T47D (cell line): ENCODE data around the gene TP53BP2.

Experiments used
- DNase-seq, 2 experiments: peaks; one replicate each; pipeline versions ENCODE4 v3.0.0 to v3.0.0-alpha.2; 2011 to 2012; ENCODE audit warnings: low read depth in 1 of 2, low spot score in 1 of 2
- JUND ChIP-seq: IDR thresholded peaks from 2 replicates; pipeline ENCODE4 v1.6.1; 2012; ENCODE audit warnings: low read depth
- in situ Hi-C: cut with HindIII; loops from 2 replicates; pipeline ENCODE4 v1.10.0; 2016; ENCODE audit warnings: low sequenced_read_pairs, low pct_unique_long_range_greater_than_20kb

TP53BP2 gene

GRCh38 chr1:223796210-223796609 lies 49.5 kb downstream of the TP53BP2 start:
- no peak for TF ChIP-seq JUND
- no peak for DNase-seq
- in situ Hi-C loops, result no loop called here

GRCh38 chr1:223794136-223794880 lies 51.4 kb downstream of the TP53BP2 start:
- in situ Hi-C loops, result no loop called here
- no peak for DNase-seq
- no peak for TF ChIP-seq JUND

- no peak for TF ChIP-seq JUND
- in situ Hi-C loops, result no loop called here
- DNase-seq, result no peak
Measured at GRCh38 chr1:223793716-223794115, 52.0 kb downstream of the TP53BP2 start.

GRCh38 chr1:223792046-223792445 lies 53.7 kb downstream of the TP53BP2 start:
- TF ChIP-seq JUND, result no peak
- in situ Hi-C loops, result no loop called here
- no peak for DNase-seq

GRCh38 chr1:223788746-223789415 lies 56.9 kb downstream of the TP53BP2 start:
- in situ Hi-C loops, result no loop called here
- no peak for DNase-seq
- no peak for TF ChIP-seq JUND

GRCh38 chr1:223785808-223786207 lies 59.9 kb downstream of the TP53BP2 start:
- TF ChIP-seq JUND, result no peak
- in situ Hi-C loops, result no loop called here
- no peak for DNase-seq

- in situ Hi-C loops, result no loop called here
Measured at GRCh38 chr1:223784541-223784940, 61.2 kb downstream of the TP53BP2 start.

GRCh38 chr1:223783676-223784075 lies 62.1 kb downstream of the TP53BP2 start:
- no peak for TF ChIP-seq JUND
- DNase-seq, result no peak
- in situ Hi-C loops, result no loop called here

More at GRCh38 chr1:223784541-223784940, 61.2 kb downstream of the TP53BP2 start:
- TF ChIP-seq JUND, result no peak
- DNase-seq, result no peak

DNA sequence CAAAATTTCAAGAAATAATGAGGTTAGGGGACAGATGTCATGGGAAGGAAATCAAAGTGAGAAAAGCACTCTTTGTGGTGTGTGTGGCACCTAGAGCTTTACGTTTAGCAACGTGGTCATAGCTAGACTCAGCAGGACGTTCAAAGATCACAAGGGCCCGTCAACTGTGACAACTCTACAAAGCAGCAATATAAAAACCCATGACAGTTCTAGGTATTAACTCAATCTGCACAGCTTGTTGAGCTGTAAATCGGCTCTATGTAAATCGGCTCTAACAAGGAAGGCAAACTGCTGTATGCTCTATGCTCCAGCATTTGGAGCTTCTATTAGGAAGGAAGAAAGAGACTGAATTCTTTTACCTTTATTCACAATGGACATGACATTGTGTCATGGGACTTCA lies 64.8 kb downstream of the TP53BP2 start:
- in situ Hi-C loops, result no loop called here
- DNase-seq, result no peak
- no peak for TF ChIP-seq JUND

GRCh38 chr1:223780318-223780717 lies 65.4 kb downstream of the TP53BP2 start:
- TF ChIP-seq JUND, result no peak
- in situ Hi-C loops, result no loop called here
- DNase-seq, result no peak

DNA sequence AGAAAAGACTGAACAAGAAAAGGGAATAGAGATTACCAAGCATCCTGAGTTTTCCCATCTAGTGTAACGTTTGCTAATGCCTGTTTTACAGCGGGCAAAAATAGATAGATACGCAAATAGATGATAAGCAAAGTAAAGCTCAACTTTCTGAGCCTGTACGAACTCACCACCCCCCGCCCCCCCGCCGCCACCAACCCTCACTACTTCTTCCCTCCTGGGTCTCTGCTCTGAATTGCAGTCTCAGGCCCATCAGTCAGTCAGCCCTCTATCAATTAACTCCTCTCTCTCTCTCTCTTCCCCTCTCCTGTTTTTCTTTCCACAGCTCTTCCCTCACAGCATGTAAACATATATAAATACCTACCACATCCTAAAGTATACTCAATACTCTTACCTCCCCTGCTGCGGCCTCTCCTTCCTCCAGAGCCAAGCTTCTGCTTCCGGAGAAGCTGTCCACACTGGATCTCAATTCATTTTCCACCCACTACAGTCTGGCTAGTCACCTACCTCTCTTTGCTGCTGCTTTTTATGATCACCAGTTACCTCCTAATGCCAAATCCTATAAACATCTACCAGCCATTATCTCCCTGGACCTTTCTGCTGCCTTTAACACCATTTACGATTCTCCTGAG lies 68.8 kb downstream of the TP53BP2 start:
- in situ Hi-C loops, result no loop called here
- TF ChIP-seq JUND, result no peak
- no peak for DNase-seq

DNA sequence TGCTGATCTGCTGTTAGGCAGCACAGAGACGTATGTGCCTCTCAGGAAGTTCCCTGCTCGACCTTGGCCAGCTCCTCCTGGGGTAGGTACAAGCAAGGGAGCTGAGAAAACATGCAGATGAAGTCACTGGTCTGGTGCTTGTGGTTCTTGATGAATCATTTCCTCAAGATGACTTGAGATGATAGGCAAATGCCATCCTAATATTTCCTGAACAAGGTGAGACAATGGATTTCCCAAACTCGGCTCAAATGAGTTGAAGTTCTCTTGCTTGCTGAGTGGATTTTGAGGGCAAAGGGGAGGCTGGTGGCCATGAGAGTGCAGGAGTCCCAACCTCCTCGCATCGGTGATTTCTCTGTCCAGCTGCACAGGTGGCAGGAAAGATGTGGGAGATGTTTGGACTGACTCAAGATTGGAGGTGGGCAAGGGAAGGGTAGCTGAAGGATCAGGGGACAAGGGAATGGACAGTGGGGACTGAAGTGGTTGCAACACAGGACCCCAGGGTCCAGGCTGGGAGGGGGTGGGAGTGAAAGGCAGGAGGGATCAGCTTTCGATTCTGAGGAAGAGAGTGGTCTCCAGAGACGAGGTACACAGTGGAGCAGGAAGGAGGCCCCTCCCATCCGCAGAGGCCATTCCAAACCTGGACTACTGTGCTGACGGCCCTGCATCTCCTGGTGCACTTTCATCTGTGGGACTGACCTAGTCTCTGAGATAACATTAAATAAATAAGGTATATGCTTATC lies 69.5 kb downstream of the TP53BP2 start:
- in situ Hi-C loops, result no loop called here

More for the DNA sequence above, 69.5 kb downstream of the TP53BP2 start:
- peak in 1 of 2 experiments; percentile 65 for DNase-seq
- TF ChIP-seq JUND, result 0 out of 2 replicates have a peak, but pooled peaks have one; percentile 10
